Dedifferentiated amniotic fluid mesenchymal stem cell (primary cell): ENCODE data around the gene SLIT3.
"Not testable (repeated sequence)": the region's sequence is repeated elsewhere in the genome, so short reads cannot be mapped to it uniquely, and the experiment has no call there.

ENCODE experiments used
- DNase-seq: peaks from one replicate; pipeline ENCODE4 v3.0.0-alpha.2; 2016; ENCODE audit errors: extremely low spot score

Gene SLIT3

GRCh38 chr5:168646335-168646734 is 654.6 kb downstream of the SLIT3 start:
- no peak for DNase-seq

- DNase-seq, result no peak
Measured at GRCh38 chr5:168645195-168645594, 655.7 kb downstream of the SLIT3 start.

- DNase-seq, result no peak
Measured at GRCh38 chr5:168642019-168642418, 658.9 kb downstream of the SLIT3 start.

- not testable (repeated sequence) for DNase-seq
Measured at GRCh38 chr5:168638846-168639245, 662.1 kb downstream of the SLIT3 start.

- DNase-seq, result no peak
Measured at GRCh38 chr5:168637793-168638192, 663.1 kb downstream of the SLIT3 start.

- DNase-seq, result no peak
Measured at GRCh38 chr5:168637281-168637680, 663.7 kb downstream of the SLIT3 start.

- DNase-seq, result not testable (repeated sequence)
Measured at GRCh38 chr5:168630958-168631357, 670.0 kb downstream of the SLIT3 start.

- DNase-seq, result no peak
Measured at GRCh38 chr5:168624850-168625364, 676.0 kb downstream of the SLIT3 start.

- DNase-seq, result no peak
Measured at GRCh38 chr5:168620807-168621206, 680.1 kb downstream of the SLIT3 start.

GRCh38 chr5:168614661-168615060 is 686.3 kb downstream of the SLIT3 start:
- DNase-seq, result no peak

GRCh38 chr5:168613996-168614395 is 686.9 kb downstream of the SLIT3 start:
- no peak for DNase-seq

- DNase-seq, result no peak
Measured at GRCh38 chr5:168613396-168613795, 687.5 kb downstream of the SLIT3 start.

GRCh38 chr5:168612996-168613395 is 687.9 kb downstream of the SLIT3 start:
- no peak for DNase-seq

GRCh38 chr5:168612123-168612522 is 688.8 kb downstream of the SLIT3 start:
- no peak for DNase-seq
